NCI-H345 treated with DMSO at 0.1 percent for 48 hours (cell line): ENCODE results near the gene MED29.

Experiments used
- DNase-seq: peaks from one replicate; lab custom pipeline; 2025; ENCODE audit not compliant: unreplicated experiment; lab: John Stamatoyannopoulos, UW

MED29 gene

DNA sequence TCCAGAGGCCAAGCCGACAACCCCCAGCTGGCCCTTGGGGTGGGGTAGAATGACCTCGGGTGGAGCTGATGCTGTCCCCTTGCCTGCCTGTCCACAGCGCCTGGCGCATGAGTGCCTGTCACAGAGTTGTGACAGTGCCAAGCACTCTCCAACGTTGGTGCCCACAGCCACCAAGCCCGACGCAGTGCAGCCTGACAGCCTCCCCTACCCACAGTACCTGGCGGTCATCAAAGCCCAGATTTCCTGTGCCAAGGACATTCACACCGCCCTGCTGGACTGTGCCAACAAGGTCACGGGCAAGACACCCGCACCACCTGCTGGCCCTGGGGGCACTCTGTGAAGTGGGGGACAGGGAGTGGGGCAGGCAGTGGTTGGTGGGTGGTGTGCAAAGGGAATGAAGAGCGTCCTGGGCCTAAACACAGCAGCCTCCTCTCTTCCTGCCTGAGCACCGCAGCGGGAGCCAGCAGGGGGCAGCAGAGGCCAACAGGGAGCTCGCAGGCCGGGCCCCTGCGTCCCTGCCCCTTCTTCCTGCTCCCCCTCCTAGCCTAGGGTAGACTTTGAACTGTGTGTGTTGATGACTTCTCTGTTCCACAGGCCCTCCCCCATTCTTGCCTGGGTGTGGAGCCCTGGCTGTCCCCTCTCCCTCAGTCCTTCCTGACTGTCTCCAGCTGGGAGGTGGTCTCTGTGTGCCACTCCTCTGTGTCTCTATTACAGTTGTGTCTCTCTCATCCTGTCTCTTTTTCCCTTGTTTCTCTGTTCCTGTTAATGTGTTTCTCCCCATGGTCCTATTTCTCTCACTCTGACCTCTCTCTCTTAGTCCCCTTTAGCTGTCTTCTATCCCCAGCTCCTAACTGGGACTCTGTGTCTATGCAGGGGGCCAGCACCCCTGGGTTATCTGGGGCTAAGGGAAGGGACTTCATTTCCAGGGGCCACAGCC is 6.5 kb downstream of the MED29 start:
- peak; percentile 68 for DNase-seq

DNA sequence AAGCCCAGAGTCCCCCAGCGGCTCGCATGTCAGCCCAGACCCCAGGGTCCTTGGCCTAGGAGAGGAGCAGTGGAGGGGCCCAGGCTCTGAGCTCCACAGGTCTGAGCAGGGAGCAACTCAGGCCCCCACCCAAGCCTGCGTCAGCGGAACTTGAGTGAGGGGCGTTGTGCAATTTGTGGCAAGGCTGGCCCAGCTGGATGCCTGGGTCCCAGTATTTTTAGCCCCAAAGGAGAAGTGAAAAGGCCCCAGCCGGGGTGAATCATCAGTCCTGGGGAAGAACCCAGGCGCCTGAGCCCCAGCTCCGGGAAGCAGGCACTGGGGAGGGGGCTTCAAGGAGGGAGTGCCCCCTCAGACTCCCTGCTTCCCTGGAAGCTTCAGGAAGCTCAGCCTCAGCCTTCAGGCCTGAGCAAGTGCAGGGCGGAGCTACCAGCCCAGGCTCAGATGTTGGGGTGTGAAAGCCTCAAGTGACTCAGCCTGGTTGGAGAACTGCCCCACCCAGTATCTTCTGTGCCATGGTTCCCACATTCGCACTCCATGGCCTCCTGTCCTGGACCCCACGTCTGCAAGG is 7.2 kb downstream of the MED29 start:
- DNase-seq = no peak

DNA sequence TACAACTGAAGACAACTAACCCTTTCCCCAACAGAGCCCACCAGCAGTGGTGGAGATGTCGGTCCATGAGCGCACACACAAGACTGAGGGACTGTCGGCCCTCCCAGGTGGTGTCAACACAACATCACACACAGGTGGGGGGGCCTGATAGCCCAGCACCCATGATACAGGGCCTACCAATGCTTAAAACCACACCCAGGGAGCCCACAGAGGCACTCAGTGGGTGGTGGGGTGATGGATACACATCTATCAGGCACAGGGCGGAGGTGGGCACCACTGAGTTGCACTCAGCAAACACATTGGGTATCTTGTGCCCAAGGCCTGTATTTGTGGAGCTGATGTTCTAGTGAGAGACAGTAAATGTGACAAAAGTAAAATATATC is 8.5 kb downstream of the MED29 start:
- no peak for DNase-seq

DNA sequence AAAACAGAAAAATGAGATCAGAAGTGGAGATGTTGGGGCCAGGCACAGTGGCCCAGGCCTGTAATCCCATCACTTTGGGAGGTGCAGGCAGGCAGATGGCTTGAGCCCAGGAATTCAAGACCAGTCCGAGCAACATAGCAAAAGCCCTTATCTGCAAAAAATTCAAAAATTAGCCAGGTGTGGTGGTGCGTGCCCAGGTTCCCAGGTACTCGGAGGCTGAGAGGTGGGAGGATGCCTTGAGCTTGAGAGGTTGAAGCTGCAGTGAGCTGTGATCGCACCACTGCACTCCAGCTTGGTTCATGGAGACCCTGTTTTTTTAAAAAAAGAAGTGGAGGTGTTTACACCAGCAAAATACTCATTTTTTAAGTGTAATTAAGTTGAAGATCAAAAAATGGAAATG is 8.9 kb downstream of the MED29 start:
- no peak for DNase-seq

DNA sequence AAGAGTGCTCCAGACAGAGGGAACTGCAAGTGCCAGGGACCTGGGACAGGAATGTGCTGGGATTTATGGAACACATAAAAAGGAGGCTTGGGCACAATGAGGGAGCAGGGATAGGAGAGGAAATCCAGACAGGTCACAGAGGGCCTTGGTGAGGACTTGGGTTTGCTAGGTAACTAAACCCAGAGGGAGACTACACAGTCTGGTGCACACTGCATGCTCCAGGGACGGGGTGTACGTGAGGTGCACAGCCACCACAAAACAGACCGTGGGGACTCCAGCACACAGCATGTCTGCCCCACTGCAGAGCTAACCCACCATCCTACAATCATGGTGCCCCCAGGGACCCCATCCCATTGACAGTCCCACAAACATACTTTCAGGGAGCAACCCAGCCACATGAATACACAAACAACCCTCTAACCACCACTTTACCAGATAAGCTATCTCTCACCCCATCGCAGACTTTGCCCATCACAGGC is 9.9 kb downstream of the MED29 start:
- DNase-seq = no peak

DNA sequence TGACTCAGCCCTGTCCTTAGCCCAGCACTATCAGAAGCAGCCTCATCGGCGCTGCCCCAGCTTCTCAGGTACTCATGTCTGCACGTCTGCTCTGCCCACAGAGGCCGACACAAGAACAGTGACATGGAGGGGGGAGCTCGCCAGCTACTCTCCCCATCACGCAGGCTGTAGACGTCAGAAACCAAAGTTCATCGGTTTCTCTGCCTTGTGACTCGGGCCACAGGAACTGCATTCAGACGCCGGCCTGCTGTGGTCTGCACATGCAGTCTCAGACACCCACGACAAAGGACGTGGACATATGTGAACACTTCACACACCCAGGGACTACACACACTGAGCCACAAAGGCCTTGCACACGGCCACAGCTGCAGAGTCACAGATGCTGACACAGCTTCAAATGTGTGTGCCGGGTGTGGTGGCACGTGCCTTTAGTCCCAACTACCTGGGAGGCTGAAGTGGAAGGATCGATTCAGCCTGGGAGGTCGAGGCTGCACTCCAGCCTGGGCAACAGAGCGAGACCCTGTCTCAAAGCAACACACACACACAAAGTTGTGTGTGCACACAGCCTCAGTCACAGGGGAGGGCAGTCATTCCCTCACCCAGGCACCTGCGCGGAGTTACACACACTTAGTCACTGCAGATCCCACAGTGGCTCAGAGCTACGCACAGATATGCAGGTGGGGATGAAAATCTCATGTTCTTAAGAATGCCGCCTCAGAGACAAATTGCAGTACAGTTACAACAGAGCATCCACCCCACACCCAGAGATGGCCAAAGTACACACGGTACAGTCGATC is 10.6 kb downstream of the MED29 start:
- DNase-seq = no peak

DNA sequence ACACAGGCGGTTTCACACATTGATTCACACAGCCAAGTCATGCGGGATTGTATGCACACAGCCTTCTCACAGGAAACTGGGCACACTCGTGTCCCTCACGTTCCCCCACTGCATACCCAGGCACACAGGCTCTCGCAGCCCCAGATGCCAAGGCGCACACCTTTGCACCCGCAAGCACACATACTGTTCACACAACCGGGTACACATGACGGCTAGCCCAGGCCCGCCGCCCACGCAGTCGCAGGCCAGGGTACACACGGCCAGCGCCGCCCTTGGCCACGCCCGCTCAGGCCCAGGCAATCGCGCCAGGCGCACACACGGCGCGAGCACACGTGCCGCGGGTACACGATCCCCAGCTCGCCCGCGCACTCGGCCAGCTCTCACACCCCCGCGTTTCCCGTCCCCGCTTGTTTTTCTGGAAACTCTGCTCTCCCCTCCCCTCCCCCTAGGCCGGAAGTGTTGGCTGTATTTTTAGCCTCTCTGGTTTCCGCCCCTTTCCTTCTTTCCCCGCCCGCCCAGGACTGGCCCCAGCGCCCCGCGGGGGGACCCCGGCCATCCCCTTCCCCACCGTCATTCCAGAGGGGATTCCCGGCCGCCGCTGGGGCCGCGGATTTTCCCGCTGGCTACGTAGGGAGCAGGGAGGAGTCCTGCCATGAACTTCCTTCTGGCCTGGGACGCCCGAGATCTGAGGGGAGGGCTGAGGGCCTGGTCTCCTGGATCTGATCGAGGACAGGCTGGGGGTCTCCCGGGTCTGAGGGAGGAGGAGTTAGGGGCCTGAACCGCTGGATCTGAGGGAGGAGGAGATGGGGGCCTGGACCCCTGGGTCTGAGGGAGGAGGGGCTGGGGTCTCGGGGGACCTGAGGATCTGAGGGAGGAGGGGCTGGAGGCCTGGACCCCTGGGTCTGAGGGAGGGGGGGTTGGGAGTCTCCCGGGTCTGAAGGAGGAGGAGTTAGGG is 11.4 kb downstream of the MED29 start:
- peak; percentile 61 for DNase-seq

DNA sequence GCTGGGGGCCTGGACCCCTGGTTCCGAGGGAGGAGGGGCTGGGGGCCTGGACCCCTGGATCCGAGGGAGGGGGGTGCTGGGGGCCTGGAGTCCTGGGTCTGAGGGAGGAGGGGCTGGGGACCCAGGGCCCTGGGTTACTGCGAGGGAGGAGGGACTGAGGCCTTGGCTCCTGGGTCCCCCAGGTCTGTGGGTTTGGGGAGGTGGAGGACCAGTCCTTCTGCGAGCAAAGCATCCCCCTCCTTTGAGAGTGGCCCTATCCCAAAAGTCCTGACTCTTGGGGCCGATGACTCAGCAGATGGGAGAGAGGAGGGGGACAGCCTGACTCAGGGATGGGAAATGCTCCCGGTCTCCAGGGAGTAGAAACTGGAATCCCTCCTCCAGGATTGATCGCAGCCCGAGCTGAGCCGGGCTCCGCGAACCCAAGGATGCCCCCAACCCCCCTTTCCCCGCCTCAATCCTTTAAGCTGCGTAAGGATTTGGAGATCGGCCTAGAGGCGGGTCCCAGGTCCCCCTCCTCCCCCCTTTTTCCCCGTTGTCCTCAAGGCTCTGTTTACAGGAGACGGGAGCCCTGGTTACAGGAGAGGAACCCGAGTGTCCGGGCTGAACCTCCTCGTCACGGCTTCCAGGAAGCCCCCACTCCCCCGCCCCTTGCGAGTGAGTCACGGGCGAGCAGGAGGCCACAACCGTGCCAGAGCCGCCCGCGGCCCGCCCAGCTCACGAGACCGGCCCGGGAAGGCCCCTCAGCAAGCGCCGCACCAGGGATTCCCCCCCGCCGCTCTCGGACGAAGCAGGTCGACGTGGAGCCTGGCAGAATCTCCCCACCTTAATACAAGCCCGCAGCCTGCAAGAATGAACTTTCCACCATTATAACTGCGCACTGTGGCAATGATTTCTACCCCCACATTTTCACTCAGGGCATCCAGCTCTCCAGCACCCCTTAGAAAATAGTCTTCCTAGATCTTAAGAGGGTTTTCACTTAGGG is 12.4 kb downstream of the MED29 start:
- no peak for DNase-seq

DNA sequence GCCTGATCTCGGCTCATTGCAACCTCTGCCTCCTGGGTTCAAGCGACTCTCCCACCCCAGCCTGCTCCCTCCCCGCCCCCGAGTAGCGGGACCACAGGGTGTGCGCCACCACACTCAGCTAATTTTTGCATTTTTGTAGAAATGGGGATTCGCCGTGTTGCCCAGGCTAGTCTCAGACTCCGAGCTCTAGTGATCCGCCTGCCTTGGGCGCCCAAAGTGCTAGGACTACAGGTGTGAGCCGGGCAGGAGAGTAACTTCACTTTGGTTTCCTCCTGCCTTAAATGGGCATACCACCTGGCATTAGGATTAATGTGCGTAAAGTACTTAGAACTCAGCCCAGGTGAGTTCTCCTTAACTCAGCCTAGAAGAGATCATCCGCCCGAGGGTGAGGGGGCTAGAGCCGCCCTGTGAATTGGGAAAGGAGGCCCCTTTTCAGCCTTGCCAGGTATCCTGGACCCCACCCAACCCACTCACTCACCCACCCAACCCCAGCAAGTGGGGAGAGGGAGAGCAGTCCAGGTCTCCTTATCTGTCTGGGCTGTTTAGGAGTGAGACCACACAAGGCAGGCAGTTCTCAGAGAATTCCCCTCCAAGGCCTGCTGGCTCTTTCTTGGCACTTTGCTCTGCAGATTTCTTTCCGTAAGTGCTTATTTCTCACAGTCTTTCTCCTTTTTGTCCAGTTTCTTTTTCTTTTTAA is 14.2 kb downstream of the MED29 start:
- DNase-seq = no peak

DNA sequence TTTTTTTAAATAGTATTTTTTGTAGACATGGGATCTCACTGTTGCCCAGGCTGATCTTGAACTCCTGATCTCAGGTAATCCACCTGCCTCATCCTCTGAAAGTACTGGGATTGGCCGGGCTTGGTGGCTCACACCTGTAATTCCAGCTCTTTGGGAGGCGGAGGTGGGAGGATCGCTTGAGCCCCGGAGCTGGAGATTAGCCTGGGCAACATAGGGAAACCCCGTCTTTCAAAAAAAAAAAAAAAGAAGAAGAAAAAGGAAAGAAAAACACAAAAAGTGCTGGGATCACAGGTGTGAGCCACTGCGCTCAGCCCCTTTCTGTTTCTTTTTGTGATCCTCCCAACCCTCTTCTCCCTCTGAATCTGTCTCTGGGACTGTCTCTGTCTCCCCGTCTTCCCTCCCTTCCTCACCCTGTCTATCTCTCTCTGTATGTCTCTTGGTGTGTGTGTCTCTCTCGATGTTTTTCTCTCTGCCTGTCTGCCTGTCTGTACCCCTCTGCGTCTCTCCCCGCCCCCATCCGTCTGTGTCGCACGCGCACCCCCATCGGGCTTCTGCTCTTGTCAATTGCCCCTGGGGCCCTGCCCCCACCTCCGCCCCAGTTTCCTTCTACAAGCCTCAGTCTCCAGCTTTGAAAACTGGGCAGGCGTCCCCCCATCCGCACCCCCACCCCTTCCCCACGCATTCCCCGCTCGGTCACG is 14.9 kb downstream of the MED29 start:
- DNase-seq = peak; percentile 69

DNA sequence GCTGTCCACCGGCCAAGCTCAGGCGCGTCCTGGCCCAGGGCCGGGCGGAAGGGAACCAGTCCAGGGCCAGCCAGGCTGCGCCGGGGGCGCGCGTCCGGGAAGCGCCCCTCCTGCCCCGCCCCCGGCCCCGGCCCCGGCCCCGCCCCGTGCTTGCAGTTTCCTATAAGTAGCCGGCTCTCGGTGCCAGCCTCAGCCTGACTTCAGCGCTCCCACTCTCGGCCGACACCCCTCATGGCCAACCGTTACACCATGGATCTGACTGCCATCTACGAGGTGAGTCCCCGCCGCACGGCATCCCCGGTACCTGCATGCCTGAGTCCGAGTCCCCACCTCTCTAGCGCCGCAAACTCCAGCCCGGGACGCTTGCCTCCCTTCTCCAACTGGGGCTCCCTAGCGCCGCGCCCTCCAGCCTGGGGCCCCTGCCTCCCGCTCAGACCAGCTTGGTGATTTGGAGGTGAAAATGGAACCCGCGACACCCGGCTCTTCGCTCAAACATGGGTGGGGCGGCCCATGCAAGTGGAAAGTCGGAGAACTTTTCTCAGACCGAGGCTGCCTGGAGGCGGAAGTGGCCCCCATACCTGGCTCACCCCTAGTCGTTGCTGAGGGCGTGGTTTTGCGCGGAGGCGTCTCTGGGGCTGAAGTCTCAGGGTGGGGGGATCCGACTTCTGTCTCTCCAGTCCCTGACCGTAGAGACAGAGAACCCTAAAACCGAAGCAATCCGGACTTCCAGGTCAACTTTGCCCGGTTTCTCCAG is 15.7 kb downstream of the MED29 start, which contains the start of gene ZFP36:
ZFP36 (plus strand) TSS at position 192 of the 754 bp plus-strand sequence; CDS start at position 250, 58 bp downstream.
- peak; percentile 90 for DNase-seq

DNA sequence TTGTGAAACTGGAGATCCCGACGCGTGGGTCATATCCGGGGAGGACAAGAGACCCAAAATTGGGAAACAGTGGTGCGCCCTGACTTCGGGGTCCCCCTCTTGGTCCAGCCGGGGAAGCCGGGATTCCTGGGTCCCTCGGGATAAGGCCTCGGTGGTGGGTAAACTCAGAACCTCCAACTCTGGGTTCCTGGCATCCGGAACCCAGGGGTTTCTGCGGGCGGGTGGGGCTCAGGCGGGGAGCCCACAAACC is 16.2 kb downstream of the MED29 start:
- no peak for DNase-seq

DNA sequence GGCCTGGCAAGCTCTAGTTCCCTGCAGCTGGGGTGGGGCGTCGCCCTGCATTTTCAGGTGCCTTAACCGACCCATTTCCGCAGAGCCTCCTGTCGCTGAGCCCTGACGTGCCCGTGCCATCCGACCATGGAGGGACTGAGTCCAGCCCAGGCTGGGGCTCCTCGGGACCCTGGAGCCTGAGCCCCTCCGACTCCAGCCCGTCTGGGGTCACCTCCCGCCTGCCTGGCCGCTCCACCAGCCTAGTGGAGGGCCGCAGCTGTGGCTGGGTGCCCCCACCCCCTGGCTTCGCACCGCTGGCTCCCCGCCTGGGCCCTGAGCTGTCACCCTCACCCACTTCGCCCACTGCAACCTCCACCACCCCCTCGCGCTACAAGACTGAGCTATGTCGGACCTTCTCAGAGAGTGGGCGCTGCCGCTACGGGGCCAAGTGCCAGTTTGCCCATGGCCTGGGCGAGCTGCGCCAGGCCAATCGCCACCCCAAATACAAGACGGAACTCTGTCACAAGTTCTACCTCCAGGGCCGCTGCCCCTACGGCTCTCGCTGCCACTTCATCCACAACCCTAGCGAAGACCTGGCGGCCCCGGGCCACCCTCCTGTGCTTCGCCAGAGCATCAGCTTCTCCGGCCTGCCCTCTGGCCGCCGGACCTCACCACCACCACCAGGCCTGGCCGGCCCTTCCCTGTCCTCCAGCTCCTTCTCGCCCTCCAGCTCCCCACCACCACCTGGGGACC is 16.6 kb downstream of the MED29 start:
- no peak for DNase-seq

DNA sequence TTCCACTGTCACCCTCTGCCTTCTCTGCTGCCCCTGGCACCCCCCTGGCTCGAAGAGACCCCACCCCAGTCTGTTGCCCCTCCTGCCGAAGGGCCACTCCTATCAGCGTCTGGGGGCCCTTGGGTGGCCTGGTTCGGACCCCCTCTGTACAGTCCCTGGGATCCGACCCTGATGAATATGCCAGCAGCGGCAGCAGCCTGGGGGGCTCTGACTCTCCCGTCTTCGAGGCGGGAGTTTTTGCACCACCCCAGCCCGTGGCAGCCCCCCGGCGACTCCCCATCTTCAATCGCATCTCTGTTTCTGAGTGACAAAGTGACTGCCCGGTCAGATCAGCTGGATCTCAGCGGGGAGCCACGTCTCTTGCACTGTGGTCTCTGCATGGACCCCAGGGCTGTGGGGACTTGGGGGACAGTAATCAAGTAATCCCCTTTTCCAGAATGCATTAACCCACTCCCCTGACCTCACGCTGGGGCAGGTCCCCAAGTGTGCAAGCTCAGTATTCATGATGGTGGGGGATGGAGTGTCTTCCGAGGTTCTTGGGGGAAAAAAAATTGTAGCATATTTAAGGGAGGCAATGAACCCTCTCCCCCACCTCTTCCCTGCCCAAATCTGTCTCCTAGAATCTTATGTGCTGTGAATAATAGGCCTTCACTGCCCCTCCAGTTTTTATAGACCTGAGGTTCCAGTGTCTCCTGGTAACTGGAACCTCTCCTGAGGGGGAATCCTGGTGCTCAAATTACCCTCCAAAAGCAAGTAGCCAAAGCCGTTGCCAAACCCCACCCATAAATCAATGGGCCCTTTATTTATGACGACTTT is 17.4 kb downstream of the MED29 start:
- DNase-seq = peak; percentile 53

DNA sequence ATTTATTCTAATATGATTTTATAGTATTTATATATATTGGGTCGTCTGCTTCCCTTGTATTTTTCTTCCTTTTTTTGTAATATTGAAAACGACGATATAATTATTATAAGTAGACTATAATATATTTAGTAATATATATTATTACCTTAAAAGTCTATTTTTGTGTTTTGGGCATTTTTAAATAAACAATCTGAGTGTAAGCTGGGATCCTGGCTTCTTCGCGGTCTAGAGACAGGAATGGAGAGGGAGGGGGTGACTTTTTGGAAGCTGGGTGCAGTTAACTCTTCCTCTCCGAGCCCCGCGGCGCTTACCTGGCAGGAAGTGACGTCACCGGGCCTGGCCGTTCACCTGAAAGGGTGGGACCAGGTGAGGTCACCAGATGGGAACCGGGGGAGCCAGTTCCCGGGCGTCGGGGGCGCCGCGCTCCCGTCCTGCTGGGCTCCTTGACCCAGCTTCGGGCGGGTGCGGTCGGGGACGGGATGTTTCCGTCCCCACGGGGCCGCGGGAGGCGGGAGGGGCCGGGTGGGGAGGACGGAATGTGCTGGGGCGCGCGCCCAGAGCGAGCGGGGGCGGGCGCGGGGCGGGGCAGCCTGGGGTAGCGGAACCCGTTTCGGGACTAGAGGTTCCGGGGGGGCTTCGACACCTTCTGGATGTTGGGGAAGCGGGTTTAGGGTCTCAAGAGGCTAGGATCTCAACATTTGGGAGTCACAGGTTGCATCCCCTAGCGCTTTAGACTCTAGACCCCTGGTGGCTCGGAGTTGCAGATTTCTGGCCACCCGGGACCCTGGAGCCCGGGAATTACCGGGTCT is 18.2 kb downstream of the MED29 start:
- peak; percentile 100 for DNase-seq
